DOHH2 (cell line): Measurements from ENCODE around the gene TEPSIN.

ENCODE experiments used
- EZH2phosphoT487 ChIP-seq: fragments of 200-600 bp; sonication (generic); IDR thresholded peaks from 2 replicates; pipeline ENCODE4 v1.6.1; 2017; ENCODE audit warnings: borderline replicate concordance, mild to moderate bottlenecking, antibody characterized with exemption, low read length, moderate library complexity, mixed read lengths
- TF ChIP-seq, protein P1 (sequence below): fragments of 200-600 bp; sonication (generic); IDR thresholded peaks from one replicate; pipeline ENCODE4 v1.5.1; 2014; ENCODE audit warnings: antibody characterized with exemption, mild to moderate bottlenecking, low read depth, low read length; ENCODE audit not compliant: poor library complexity, severe bottlenecking

DNA sequence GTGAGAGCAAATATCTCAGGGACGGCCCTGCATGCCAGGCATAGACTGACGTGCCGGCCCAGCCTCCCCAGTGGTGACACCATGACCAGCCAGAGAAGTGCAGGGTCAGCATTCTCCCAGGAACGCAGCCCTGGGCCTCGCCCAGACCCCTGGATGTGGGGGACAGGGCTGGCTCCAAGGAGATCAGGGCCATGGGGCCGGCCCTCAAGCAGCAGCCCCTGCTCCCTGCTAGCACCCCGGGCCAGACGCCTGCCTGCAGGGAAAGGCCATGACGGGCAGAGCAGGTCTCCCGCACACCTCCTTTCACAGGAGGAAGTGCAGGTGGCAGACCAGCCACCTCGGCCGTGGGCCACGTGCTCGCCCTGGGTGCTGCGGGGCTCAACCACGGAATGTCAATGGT lies 9.8 kb upstream of the TEPSIN start:
- TF ChIP-seq, protein P1, sequence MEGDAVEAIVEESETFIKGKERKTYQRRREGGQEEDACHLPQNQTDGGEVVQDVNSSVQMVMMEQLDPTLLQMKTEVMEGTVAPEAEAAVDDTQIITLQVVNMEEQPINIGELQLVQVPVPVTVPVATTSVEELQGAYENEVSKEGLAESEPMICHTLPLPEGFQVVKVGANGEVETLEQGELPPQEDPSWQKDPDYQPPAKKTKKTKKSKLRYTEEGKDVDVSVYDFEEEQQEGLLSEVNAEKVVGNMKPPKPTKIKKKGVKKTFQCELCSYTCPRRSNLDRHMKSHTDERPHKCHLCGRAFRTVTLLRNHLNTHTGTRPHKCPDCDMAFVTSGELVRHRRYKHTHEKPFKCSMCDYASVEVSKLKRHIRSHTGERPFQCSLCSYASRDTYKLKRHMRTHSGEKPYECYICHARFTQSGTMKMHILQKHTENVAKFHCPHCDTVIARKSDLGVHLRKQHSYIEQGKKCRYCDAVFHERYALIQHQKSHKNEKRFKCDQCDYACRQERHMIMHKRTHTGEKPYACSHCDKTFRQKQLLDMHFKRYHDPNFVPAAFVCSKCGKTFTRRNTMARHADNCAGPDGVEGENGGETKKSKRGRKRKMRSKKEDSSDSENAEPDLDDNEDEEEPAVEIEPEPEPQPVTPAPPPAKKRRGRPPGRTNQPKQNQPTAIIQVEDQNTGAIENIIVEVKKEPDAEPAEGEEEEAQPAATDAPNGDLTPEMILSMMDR: no peak
- no peak for TF ChIP-seq EZH2phosphoT487
